IPS-NIHi11 (cell line): ENCODE data around the gene ABR.
A peak's percentile ranks its signal among the peaks of the same experiment; 100 is the strongest.
"Not testable (repeated sequence)": the region's sequence is repeated elsewhere in the genome, so short reads cannot be mapped to it uniquely, and the experiment has no call there.

ENCODE experiments used
- DNase-seq: peaks from one replicate; pipeline ENCODE4 v3.0.0; 2012; ENCODE audit warnings: mixed read lengths, low spot score

ABR gene

GRCh38 chr17:1147664-1148063 is 32.1 kb downstream of the ABR start:
- DNase-seq: peak; percentile 85

- no peak for DNase-seq
Observed at GRCh38 chr17:1146561-1147265, 33.1 kb downstream of the ABR start.

- no peak for DNase-seq
Observed at GRCh38 chr17:1145311-1145986, 34.3 kb downstream of the ABR start.

DNA sequence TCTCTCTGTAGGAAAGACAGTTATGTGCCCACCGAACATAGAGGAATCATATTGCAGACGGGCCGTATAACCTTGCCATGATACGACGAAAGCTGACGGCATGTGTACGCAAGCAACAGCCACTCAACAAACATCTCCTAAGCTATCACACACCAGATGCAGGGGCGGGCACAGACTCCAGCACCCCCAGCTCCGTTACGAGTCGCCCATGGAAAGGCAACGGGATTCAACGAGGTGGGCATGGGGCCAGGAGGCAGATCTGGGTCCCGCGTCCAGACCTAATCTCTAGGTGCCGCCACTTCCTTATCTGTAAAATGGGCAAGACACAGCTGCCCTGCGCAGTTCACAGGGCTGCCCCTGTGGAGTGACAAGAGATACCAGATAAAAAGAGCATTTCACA is 35.6 kb downstream of the ABR start:
- DNase-seq: no peak

DNA sequence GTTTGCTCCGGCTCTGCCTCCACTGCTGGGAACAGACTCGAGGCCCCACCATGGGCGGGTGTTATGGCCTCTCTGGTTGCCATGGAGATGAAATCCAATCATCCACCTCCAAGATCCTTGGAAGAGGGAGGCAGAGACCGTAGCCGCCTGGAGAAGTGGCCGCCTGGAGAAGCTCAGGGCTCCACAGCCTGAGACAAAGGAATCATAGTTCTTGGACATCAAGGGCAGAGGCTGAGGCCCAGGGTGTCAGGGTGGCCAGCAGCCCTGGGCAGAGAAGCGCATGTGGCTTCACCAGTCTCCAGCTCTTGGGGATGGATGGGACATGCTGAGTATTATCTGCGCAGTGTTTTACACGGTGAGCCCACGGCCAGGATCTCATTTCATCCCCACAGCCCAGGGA is 36.2 kb downstream of the ABR start:
- peak; percentile 72 for DNase-seq

- no peak for DNase-seq
Observed at GRCh38 chr17:1142561-1142971, 37.2 kb downstream of the ABR start.

DNA sequence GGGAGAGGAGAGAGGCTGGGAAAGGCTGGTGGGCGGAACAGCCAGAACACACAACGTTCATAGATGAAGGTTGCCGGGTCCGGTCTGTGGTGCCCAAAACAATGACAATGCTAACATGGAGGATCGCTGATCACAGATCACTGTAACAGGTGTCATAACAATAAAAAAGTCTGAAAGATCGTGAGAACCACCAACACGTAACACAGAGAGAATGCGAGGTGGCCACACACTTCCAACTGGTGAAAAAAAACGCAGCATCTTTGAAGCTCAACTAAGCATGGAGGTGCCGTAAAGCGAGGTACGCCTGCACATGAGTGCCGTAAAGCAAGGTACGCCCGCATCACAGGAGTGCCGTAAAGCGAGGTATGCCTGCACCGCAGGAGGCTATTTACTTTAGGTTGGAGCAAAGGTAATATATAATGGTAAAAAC is 42.3 kb downstream of the ABR start:
- peak; percentile 65 for DNase-seq

GRCh38 chr17:1136748-1137147 is 43.0 kb downstream of the ABR start:
- DNase-seq: no peak

DNA sequence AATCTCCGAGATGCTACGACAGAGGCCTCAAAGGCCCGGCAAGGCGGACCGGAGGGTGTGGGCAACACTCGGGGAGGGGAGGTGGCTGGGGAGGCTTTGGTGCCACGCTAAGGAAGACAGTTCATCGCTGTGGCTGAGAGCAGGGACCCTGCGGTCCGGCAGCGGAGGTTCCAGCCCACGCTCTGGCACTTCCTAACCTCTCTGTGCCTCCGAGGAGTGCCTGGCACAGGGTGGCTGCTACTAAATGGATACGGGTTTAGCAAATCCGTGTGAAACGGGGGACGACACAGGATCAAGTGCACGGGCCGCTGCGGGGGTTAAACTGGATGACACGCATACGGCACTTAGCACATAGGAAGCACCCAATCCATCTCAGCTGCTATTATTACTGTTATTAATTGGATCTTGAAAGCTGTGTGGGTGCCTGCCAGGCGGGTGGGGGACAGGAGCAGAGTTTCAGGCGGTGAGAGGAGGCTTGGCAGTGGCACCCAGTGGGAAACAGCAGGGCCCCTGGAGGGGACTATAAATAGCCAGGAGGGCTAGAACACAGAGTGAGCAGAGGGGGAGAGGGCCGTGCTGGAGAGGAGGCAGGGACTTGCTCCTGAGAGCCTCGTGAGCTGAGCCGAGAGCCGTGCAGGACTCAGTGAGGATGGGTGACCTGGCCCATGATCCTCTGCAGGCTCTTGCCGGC is 45.0 kb downstream of the ABR start:
- DNase-seq: no peak

DNA sequence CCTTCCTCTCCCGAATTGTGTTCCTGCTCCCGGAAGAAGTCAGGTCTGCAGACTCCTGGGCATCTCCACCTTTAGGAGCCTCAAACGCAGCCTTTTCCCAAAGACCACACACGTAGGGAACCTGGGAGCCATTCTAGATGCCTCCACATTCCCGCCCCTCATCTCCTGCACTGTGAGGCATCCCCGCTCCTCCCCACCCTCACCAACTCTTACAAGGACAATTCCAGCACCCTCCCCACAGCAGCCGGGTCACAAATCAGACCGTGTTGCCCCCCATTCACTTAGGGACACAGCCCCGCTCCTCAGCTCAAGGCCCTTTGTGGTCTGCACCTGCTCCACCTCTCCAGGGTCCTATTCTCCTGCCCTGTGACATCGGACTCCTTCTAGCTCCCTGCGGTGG is 49.6 kb downstream of the ABR start:
- DNase-seq: no peak

- DNase-seq: not testable (repeated sequence)
Observed at GRCh38 chr17:1128463-1128862, 51.3 kb downstream of the ABR start.

GRCh38 chr17:1126801-1127550 is 52.8 kb downstream of the ABR start:
- no peak for DNase-seq

DNA sequence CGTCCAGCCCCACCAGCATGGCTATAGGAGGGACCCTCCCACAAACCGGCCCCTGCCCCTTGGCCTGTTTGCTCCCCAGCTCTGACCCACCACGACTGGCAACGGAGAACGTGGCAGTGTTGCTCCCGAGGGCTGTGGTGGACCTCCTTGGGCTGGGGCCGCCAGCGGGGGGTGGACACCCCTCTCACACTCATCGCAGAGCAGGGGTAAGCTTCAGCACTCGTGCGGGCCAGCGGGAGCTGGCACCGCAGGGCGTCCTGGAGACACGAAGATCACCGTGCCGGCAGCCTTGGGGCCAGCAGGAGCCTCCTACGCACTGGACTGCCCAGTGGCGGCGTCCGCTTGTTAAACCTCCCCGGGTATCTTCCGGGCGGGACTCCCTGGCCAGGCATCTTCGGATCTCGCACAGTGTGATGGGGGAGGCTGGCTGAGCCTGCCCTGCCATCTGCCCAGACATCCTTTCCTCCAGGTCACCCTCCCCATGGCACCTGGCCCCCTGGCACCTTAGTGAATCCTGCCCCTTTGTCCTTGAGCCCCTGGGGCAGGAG is 53.5 kb downstream of the ABR start:
- no peak for DNase-seq

DNA sequence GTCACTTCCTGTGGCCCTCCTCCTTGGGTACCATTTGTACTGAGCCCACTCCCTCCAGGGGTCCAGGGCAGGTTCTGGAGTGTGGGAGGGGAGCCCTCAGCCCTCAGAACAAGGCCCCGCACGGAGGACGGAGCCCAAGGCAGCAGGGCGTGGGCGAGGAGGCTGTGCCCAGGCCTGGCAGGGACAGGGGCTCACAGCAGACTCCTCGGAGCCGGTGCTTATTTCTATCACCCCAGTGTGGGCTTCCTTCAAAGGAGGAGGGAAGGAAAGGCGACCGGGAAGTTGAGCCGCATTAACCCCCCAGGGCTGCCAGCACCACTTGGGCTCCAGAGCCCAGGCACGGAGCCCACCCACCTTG is 54.0 kb downstream of the ABR start:
- DNase-seq: no peak

- no peak for DNase-seq
Observed at GRCh38 chr17:1124896-1125787, 54.6 kb downstream of the ABR start.

DNA sequence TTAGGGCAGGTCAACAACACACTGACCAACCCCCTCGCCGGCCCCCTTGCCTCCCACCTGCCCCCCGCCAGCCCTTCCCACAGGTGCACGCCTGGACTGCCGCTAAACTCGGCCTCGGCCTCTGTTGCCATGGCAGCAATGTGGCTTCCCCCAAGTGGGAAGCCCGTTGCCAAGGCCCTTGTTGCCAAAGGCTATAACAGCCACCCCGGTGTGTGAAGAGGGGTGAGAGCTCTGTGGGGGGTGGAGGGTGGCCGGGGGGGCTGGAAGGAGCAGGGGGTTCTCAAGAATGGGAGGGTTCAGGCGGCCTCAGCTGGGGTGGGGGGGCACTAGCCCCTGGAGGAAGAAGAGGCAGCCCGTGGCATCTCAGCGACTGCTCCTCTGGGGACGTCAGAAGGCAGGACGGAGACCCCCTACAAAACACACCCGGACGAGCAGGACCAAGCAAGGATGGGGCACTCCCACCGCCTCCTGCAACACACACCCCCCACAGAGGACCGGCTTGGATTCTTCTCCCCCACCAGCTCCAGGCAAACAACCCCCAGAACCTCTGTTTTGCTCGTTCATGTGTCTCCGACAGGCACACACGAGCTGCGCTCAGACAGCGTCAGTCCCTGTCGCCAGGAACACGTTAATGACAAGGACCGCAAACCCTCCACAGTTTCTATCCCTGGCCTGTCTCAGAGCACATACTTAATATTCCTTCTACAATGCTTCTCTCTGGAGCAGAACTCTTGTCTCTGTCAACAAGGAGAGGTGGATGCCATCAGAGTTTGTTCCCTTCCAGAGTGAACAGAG is 55.7 kb downstream of the ABR start:
- peak; percentile 51 for DNase-seq

- no peak for DNase-seq
Observed at GRCh38 chr17:1123393-1123831, 56.4 kb downstream of the ABR start.

DNA sequence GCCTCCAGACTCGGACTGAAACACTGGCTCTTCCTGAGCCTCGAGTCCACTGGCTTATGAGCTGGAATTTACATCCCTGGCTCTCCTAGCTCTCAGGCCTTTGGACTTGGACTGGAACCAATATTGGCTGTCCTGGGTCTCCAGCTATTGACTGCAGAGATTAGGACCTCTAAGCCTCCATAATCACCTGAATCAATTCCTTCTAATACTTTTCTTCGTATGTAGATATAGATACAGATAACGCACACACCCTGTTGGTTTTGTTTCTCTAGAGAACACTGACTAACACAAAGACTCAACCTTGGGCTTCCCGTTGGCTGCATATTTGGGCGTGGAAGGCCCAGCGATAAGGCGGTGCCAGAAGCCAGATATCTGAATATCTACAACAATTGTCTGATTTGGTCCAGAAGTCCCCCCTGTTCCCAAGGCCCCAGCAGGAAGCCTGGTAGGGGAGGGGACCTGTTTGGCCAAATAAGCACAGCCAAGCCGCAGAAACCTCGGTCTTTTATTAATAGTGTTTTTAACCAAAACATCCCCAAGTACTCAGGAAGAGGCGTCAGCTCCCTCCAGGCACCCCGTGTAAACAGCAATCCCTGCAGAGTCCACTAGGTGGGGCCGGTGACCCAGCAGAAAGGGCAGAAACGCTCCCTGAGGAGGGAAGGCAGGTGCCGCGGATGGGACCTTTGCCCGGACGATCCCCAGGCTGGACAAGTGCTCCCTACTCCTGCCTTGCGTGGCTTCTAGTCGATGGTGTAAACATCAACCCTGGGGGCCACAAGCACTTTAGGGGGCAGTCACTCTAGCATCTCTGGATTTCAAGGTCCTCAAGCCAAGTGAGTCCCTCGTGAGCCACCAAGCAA is 57.0 kb downstream of the ABR start:
- DNase-seq: peak; percentile 89

DNA sequence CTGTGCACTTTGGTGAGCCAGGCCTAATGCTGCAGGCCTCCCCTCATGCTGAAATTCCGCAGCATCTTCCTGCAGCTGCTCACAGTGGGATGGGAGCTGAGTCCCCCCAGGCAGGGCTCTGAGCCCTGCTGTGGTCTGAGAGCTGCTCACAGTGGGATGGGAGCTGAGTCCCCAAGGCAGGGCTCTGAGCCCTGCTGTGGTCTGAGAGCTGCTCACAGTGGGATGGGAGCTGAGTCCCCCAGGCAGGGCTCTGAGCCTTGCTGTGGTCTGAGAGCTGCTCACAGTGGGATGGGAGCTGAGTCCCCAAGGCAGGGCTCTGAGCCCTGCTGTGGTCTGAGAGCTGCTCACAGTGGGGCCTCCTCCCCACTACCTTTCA is 58.4 kb downstream of the ABR start:
- DNase-seq: not testable (repeated sequence)
